Thoracic aorta (tissue), 2 donors: ENCODE results near the gene HDDC2. TPM values are rescaled to one million over a fixed set of nuclear protein-coding genes. Genes with fewer than 3 reads are reported as not detected.

Experiments used
- ATAC-seq: fragments of 150-250 bp; one replicate; pipeline ENCODE4 v1.8.0; 2017; ENCODE audit warnings: low read depth; ENCODE audit not compliant: insufficient number of reproducible peaks, low FRiP score
- DNase-seq: peaks from one replicate; pipeline ENCODE4 v3.0.0-alpha.2; 2020; ENCODE audit warnings: low spot score
- H3K27ac ChIP-seq, 2 donors: fragments of 200-600 bp; sonication (generic); 1 replicate in 1 of 2; 2 replicates in 1 of 2; pipeline ENCODE4 v1.5.1; 2016; ENCODE audit warnings: mild to moderate bottlenecking in 2 of 2, moderate library complexity in 2 of 2
- H3K27me3 ChIP-seq: fragments of 200-600 bp; sonication (generic); replicated peaks from 2 replicates; pipeline ENCODE4 v1.6.0; 2016; ENCODE audit warnings: mild to moderate bottlenecking; ENCODE audit not compliant: insufficient read depth
- H3K36me3 ChIP-seq: fragments of 200-600 bp; sonication (generic); one replicate; pipeline ENCODE4 v1.5.1; 2016
- H3K4me1 ChIP-seq, 2 donors: fragments of 200-600 bp; sonication (generic); 1 replicate in 1 of 2; 2 replicates in 1 of 2; pipeline versions ENCODE4 v1.5.1 to v1.6.0; 2016; ENCODE audit warnings: low read depth in 2 of 2, mild to moderate bottlenecking in 1 of 2; ENCODE audit not compliant: control insufficient read depth in 1 of 2
- H3K4me3 ChIP-seq: fragments of 200-600 bp; sonication (generic); 2 replicates; pipeline ENCODE4 v1.5.1; 2016; ENCODE audit warnings: mild to moderate bottlenecking
- H3K9me3 ChIP-seq: fragments of 200-600 bp; sonication (generic); 2 replicates; pipeline ENCODE4 v1.5.1; 2016
- CTCF ChIP-seq: fragments of 200-600 bp; sonication (generic); IDR thresholded peaks from one replicate; pipeline ENCODE4 v1.5.1; 2019; ENCODE audit warnings: antibody characterized with exemption
- total RNA-seq, 2 donors: library from RNA; depleted of rRNA; stranded (reverse); fragments of >200 nt; gene quantifications; one replicate each; pipeline versions ENCODE4 v1.1.0 to v1.2.3, GENCODE V29; 2016

The HDDC2 gene
- total RNA-seq, 2 donors from 2014 or later, result 39.9 TPM

GRCh38 chr6:125307150-125307838, 5.5 kb upstream of the HDDC2 start:
- no peak for TF ChIP-seq CTCF
- H3K4me3 ChIP-seq, result no peak overlapping the region

DNA sequence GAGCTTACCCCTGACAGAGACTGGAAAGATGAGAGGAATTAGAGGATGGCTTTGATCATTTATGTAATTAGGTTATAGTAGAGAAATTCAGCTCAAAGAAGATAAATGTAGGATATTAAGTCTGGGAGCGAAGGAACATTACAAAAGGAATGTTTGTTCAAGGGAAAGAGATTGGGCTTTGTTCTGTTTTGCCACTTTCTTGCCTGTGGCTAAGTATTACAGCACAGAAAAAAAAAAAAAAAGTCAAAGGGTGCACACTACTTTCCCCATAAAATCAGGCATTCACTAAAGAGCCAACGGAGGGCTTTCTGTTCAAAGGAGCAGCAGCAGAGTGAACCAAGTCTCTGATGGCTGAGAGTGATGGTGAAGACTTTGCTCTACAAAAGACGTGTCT, 5.0 kb upstream of the HDDC2 start:
- Histone ChIP-seq H3K4me1 (peaks cover 0 to 5% of the 10 kb centered on the region in 2 donors), H3K4me3 (no peak overlapping the region), H3K36me3 (no peaks in the 10 kb centered on the region), H3K27ac (no peak overlapping the region), H3K27me3 (no peaks in the 10 kb centered on the region), H3K9me3 (no peaks in the 10 kb centered on the region)
- no peak for ATAC-seq
- DNase-seq, result no peak
- no peak for TF ChIP-seq CTCF

More at GRCh38 chr6:125307150-125307838, 5.5 kb upstream of the HDDC2 start:
- Histone ChIP-seq H3K36me3 (no peaks in the 10 kb centered on the region), H3K4me1 (peaks cover 0 to 5% of the 10 kb centered on the region in 2 donors), H3K27ac (no peak overlapping the region), H3K27me3 (no peaks in the 10 kb centered on the region), H3K9me3 (no peaks in the 10 kb centered on the region)
- no peak for DNase-seq
- no peak for ATAC-seq

DNA sequence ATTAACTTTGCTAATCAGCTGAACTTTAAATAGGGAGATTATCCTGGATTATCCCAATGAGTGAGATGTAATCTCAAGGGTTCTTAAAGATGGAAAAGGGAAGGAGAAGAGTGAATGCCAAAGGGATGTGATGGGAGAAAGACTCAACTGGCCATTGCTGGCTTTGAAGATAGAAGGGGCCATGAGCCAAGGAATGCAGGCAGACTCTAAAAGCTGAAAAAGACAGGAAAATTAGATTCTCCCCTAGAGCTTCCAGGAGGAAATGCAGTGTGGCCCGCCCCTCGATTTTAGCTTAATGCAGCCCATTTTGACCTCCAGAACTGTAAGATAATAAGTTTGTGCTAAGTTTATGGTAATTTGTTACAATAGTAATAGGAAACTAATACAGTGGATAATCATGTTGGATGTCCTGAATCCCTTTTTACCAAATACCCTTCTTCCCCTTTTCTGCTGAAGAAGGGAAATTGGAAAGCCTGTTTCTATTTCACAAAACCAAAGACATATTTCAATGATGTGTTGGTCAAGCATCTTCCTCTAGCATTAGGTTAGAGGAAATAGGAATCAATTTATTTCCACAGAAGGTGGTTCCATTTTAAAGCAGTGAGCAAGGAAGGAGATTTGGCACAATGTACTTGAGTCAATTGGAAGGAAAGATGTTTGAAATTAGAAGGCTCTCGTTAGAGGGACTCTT, 3.3 kb upstream of the HDDC2 start:
- no peak for DNase-seq
- Histone ChIP-seq H3K4me1 (peaks cover 5 to 6% of the 10 kb centered on the region in 2 donors), H3K27ac (no peak overlapping the region)

GRCh38 chr6:125303512-125303854, 1.7 kb upstream of the HDDC2 start:
- DNase-seq, result no peak
- Histone ChIP-seq H3K4me3 (no peak overlapping the region), H3K9me3 (no peaks in the 10 kb centered on the region), H3K36me3 (peaks cover 7% of the 10 kb centered on the region), H3K27me3 (no peaks in the 10 kb centered on the region), H3K4me1 (peaks cover 6 to 14% of the 10 kb centered on the region in 2 donors), H3K27ac (no peak overlapping the region)
- TF ChIP-seq CTCF, result no peak
- ATAC-seq, result no peak

More for the DNA sequence above, 3.3 kb upstream of the HDDC2 start:
- no peak for ATAC-seq
- Histone ChIP-seq H3K9me3 (no peaks in the 10 kb centered on the region), H3K36me3 (no peaks in the 10 kb centered on the region), H3K27me3 (no peaks in the 10 kb centered on the region), H3K4me3 (no peak overlapping the region)
- no peak for TF ChIP-seq CTCF

DNA sequence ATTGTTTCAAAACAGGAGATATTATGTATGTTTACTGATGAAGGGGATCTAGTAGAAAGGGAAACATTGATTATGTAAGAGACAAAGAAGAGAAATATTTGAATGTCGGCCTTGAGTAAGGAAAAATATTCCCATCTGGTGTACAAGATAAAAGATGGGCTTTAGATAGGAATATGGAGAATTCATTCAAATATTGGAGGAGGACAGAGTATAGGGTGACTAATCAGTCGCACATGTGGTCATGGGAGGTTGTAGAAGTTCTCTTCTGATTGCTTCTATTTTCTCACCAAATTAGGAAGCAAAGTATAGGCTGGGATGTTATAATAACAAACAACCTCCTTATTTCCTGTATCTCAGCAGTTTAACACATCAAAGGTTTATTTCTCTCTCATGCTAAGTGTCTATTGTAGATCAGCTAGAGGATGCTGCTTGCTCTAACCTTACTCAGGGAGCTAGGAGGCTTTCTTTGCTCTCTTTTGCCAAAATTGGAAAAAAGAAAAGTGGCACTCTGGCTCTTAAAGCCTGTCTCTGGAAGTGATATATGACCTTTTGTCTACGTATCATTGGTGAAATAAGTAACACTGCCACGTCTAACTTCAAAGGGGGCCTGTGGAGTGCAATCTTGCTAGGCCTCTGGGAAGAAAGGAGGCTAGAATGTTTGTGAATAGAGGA, 1.2 kb upstream of the HDDC2 start:
- H3K4me1 ChIP-seq, result peaks cover 6 to 14% of the 10 kb centered on the region in 2 donors
- ATAC-seq, result no peak
- TF ChIP-seq CTCF, result no peak
- DNase-seq, result no peak
- peaks cover 7% of the 10 kb centered on the region for H3K36me3 ChIP-seq
- H3K9me3 ChIP-seq, result no peaks in the 10 kb centered on the region
- H3K4me3 ChIP-seq, result no peak overlapping the region
- no peak overlapping the region for H3K27ac ChIP-seq
- no peaks in the 10 kb centered on the region for H3K27me3 ChIP-seq
